Smooth muscle cell (in vitro differentiated cells): ENCODE results near the gene PLCZ1. TPM values are rescaled to one million over a fixed set of nuclear protein-coding genes. Genes with fewer than 3 reads are reported as not detected.

Source experiments
- DNase-seq: peaks from one replicate; lab custom pipeline; 2025; ENCODE audit not compliant: unreplicated experiment; lab: John Stamatoyannopoulos, UW
- H2AFZ ChIP-seq: fragments of 200-600 bp; sonication (generic); 2 replicates; pipeline ENCODE4 v1.6.0; 2016; ENCODE audit warnings: antibody characterized with exemption, low read depth, mild to moderate bottlenecking
- H3F3A ChIP-seq: fragments of 200-600 bp; sonication (generic); 2 replicates; pipeline ENCODE4 v1.6.0; 2017; ENCODE audit warnings: antibody characterized with exemption, low read depth
- H3K27ac ChIP-seq: fragments of 200-600 bp; sonication (generic); 2 replicates; pipeline ENCODE4 v1.5.1; 2016; ENCODE audit warnings: low read depth, mild to moderate bottlenecking
- H3K27me3 ChIP-seq: fragments of 200-600 bp; sonication (generic); 2 replicates; pipeline ENCODE4 v1.6.1; 2016; ENCODE audit warnings: low read depth, mild to moderate bottlenecking
- H3K36me3 ChIP-seq: fragments of 200-600 bp; sonication (generic); 2 replicates; pipeline ENCODE4 v1.5.1; 2016; ENCODE audit warnings: low read depth
- H3K4me1 ChIP-seq: fragments of 200-600 bp; sonication (generic); 2 replicates; pipeline ENCODE4 v1.5.1; 2016; ENCODE audit warnings: low read depth
- H3K4me2 ChIP-seq: fragments of 200-600 bp; sonication (generic); 2 replicates; pipeline ENCODE4 v1.6.0; 2016; ENCODE audit warnings: mild to moderate bottlenecking
- H3K4me3 ChIP-seq: fragments of 200-600 bp; sonication (generic); 2 replicates; pipeline ENCODE4 v1.5.1; 2016; ENCODE audit warnings: mild to moderate bottlenecking
- H3K79me2 ChIP-seq: fragments of 200-600 bp; sonication (generic); 2 replicates; pipeline ENCODE4 v1.6.0; 2016; ENCODE audit warnings: low read depth, mild to moderate bottlenecking
- H3K9ac ChIP-seq: fragments of 200-600 bp; sonication (generic); 2 replicates; pipeline ENCODE4 v1.6.0; 2016; ENCODE audit warnings: low read depth
- H3K9me3 ChIP-seq: fragments of 200-600 bp; sonication (generic); replicated peaks from 2 replicates; pipeline ENCODE4 v1.5.1; 2016; ENCODE audit warnings: low read depth
- H4K20me1 ChIP-seq: fragments of 200-600 bp; sonication (generic); 2 replicates; pipeline ENCODE4 v1.6.0; 2016; ENCODE audit warnings: low read depth
- WGBS: methylation state at CpG from one replicate; pipeline ENCODE4 v1.1.7; 2016; ENCODE audit warnings: low lambda C conversion rate; 5-methylcytosine and 5-hydroxymethylcytosine counted together
- polyA plus RNA-seq: library from polyadenylated mRNA; unstranded; fragments of >200 nt; fragmentation: Nextera tagmentation; extraction: Ambion mirVana; gene quantifications from 2 replicates; pipeline ENCODE4 v1.2.1, GENCODE V29; 2016
- total RNA-seq: library from RNA; depleted of rRNA; stranded (reverse); fragments of >200 nt; gene quantifications from 2 replicates; pipeline ENCODE4 v1.2.3, GENCODE V29; 2014
- TF ChIP-seq, protein P1 (sequence below): fragments of 200-600 bp; sonication (generic); IDR thresholded peaks from 2 replicates; pipeline ENCODE4 v1.5.1; 2017; ENCODE audit warnings: borderline replicate concordance, mild to moderate bottlenecking, antibody characterized with exemption; ENCODE audit not compliant: insufficient read depth, poor library complexity, severe bottlenecking

The PLCZ1 gene
- total and polyA plus RNA-seq, 2 experiments from 2014 or later: not detected

DNA sequence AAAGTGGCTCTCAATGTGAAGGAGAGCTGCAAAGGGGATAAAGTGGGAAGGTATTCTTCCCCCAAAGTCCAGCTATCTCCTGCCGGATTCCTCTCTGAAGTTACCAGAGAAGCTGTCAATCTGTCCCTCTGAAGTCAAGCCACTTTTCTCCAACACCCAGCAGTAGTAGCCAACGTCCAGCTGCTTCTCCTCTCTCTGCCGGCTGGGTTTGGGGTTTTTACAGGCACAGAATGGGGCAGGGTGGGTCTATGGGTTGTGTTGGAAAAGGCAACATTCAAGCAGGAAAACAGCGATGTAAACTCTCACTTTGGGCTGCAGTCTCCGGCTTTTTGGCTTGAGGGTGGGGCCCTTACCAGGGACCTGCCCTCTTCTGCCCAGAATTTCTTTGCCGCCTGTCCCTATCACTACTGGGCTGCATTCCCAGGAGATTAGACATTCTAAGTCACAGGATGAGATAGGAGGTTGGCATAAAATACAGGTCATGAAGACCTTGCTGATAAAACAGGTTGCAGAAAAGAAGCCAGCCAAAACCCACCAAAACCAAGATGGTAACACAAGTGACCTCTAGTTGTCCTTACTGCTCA lies 16.4 kb upstream of the PLCZ1 start:
- Histone ChIP-seq H2AFZ (no peak overlapping the region), H3K79me2 (no peaks in the 10 kb centered on the region), H3K9me3 (no peaks in the 10 kb centered on the region), H3K4me2 (no peak overlapping the region), H3K4me1 (peaks cover 53% of the 10 kb centered on the region), H3K9ac (no peak overlapping the region), H3K27me3 (no peaks in the 10 kb centered on the region), H3K4me3 (no peak overlapping the region), H3K36me3 (no peaks in the 10 kb centered on the region), H4K20me1 (no peaks in the 10 kb centered on the region), H3K27ac (no peak overlapping the region), H3F3A (no peaks in the 10 kb centered on the region)
- DNase-seq: no peak
- TF ChIP-seq, protein P1, sequence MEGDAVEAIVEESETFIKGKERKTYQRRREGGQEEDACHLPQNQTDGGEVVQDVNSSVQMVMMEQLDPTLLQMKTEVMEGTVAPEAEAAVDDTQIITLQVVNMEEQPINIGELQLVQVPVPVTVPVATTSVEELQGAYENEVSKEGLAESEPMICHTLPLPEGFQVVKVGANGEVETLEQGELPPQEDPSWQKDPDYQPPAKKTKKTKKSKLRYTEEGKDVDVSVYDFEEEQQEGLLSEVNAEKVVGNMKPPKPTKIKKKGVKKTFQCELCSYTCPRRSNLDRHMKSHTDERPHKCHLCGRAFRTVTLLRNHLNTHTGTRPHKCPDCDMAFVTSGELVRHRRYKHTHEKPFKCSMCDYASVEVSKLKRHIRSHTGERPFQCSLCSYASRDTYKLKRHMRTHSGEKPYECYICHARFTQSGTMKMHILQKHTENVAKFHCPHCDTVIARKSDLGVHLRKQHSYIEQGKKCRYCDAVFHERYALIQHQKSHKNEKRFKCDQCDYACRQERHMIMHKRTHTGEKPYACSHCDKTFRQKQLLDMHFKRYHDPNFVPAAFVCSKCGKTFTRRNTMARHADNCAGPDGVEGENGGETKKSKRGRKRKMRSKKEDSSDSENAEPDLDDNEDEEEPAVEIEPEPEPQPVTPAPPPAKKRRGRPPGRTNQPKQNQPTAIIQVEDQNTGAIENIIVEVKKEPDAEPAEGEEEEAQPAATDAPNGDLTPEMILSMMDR: no peak
- WGBS: 87% methylated on average over 6 of the region's 6 CpGs

DNA sequence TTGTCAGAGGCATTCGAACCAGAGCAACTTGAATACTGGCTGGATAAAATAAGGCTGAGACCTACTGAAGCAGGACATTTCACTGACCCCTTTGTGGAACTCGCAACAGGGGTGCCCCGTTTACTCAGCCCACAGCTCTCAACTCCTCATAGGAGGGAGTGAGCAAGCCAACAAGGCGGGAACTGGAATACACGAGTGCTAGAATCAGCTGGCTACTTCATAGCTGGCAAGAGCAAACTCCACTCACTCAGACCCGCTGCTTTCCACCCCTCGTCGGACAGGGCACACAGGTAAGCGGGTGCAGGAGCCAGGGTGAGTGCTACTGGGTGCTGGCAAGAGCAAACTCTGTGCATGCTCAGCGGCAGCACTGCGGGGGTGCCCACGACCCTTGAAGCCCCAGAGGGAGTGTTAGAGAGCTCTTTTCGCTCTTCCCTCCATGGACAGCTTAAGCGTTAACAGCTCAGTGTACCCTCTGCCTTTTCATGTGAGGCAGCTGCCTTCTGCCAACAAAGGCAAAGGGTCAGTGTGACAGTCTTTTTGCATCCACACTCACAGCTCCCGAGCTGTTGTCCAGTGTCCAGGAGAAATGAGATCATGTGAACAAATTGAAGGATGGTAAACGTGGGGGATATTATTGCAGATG lies 15.8 kb upstream of the PLCZ1 start:
- H3K4me1 ChIP-seq: peaks cover 57% of the 10 kb centered on the region
- 55% methylated on average over 16 of the region's 16 CpGs for WGBS
- no peaks in the 10 kb centered on the region for H3K9me3 ChIP-seq
- no peaks in the 10 kb centered on the region for H3K79me2 ChIP-seq
- H3K4me2 ChIP-seq: no peak overlapping the region
- no peaks in the 10 kb centered on the region for H4K20me1 ChIP-seq
- no peak overlapping the region for H2AFZ ChIP-seq
- H3K27me3 ChIP-seq: no peaks in the 10 kb centered on the region
- H3K36me3 ChIP-seq: no peaks in the 10 kb centered on the region
- TF ChIP-seq, protein P1: no peak
- no peak for DNase-seq
- no peaks in the 10 kb centered on the region for H3F3A ChIP-seq
- H3K27ac ChIP-seq: peak overlapping the region; percentile 15
- H3K9ac ChIP-seq: no peak overlapping the region
- H3K4me3 ChIP-seq: no peak overlapping the region

DNA sequence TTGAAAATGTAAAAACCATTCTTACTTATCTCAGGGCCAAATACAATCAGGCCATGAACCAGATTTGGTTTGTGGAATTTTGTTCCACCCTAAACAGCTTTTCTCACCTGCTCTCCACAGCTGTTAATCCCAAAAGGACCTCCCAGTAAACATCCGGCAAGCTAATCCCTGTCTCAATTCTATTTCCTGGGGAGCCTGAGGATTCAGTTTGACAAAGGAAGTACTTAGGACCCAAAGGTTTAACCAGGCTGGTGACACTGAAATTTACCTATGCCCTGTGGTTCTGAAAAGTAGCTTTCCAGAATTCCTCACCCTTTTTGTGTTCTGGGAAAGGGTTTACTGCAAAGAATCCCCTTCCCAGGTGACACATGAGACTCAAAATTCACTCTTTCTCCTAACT lies 15.1 kb upstream of the PLCZ1 start:
- Histone ChIP-seq H4K20me1 (no peaks in the 10 kb centered on the region), H3K9ac (no peak overlapping the region), H3K9me3 (no peaks in the 10 kb centered on the region), H3F3A (no peaks in the 10 kb centered on the region), H3K36me3 (no peaks in the 10 kb centered on the region), H3K4me3 (no peak overlapping the region), H3K79me2 (no peaks in the 10 kb centered on the region), H3K4me1 (peaks cover 63% of the 10 kb centered on the region), H3K4me2 (peak overlapping the region; percentile 46), H3K27ac (peak overlapping the region; percentile 15), H3K27me3 (no peaks in the 10 kb centered on the region), H2AFZ (no peak overlapping the region)
- 32% methylated on average over 1 of the region's 1 CpG for WGBS
- TF ChIP-seq, protein P1: no peak
- no peak for DNase-seq
